K562 (cell line): Measurements from ENCODE around the gene LY6G6D. TPM values are rescaled to one million over a fixed set of nuclear protein-coding genes. Genes with fewer than 3 reads are reported as not detected.

Source experiments
- CGGBP1 ChIP-seq: fragments of 250-450 bp; sonication (Bioruptor Pico); IDR thresholded peaks from 2 replicates; pipeline ENCODE4 v1.9.0; 2021; ENCODE audit warnings: mild to moderate bottlenecking
- CREM ChIP-seq: IDR thresholded peaks from 2 replicates; pipeline ENCODE4 v1.6.1; 2014; ENCODE audit warnings: antibody characterized with exemption, low read depth
- E2F5 ChIP-seq: sonication (generic); formaldehyde crosslinking; IDR thresholded peaks from 2 replicates; pipeline ENCODE4 v1.8.0; 2022; ENCODE audit warnings: mild to moderate bottlenecking, missing genetic modification reagents
- E2F8 ChIP-seq: fragments of 450-650 bp; IDR thresholded peaks from 2 replicates; pipeline ENCODE4 v1.7.1; 2018; ENCODE audit warnings: mild to moderate bottlenecking, low read depth; ENCODE audit not compliant: partially characterized antibody
- FOXP4 ChIP-seq: sonication (generic); formaldehyde crosslinking; IDR thresholded peaks from 2 replicates; pipeline ENCODE4 v1.8.0; 2022; ENCODE audit warnings: mild to moderate bottlenecking, missing genetic modification reagents, borderline replicate concordance
- IFI16 ChIP-seq: fragments of 250-450 bp; sonication (Bioruptor Pico); IDR thresholded peaks from 2 replicates; pipeline ENCODE4 v2.1.2; 2022; ENCODE audit warnings: mild to moderate bottlenecking, inconsistent platforms
- KLF6 ChIP-seq: fragments of 250-450 bp; sonication (Bioruptor Pico); IDR thresholded peaks from 2 replicates; pipeline ENCODE4 v1.4.0; 2020; ENCODE audit warnings: mild to moderate bottlenecking, moderate library complexity, borderline replicate concordance
- MCM2 ChIP-seq: fragments of 450-650 bp; IDR thresholded peaks from 2 replicates; pipeline ENCODE4 v1.6.1; 2017; ENCODE audit warnings: low read depth, mild to moderate bottlenecking
- MNT ChIP-seq, 2 experiments: fragments of 450-650 bp; conservative IDR thresholded peaks; 2 replicates each; pipeline ENCODE4 v1.6.1; 2017; ENCODE audit warnings: mild to moderate bottlenecking in 2 of 2, moderate library complexity in 2 of 2
- OTX1 ChIP-seq: fragments of 450-650 bp; formaldehyde crosslinking; IDR thresholded peaks from 2 replicates; pipeline ENCODE4 v1.4.0; 2022; ENCODE audit warnings: mild to moderate bottlenecking
- RREB1 ChIP-seq: fragments of 250-450 bp; sonication (Bioruptor Pico); IDR thresholded peaks from 2 replicates; pipeline ENCODE4 v1.4.0; 2020
- TAF15 ChIP-seq: fragments of 200-400 bp; formaldehyde crosslinking; IDR thresholded peaks from 2 replicates; pipeline ENCODE4 v1.6.1; 2017; ENCODE audit warnings: mild to moderate bottlenecking, low read depth, low read length, moderate library complexity
- XRCC3 ChIP-seq: fragments of 450-650 bp; IDR thresholded peaks from 2 replicates; pipeline ENCODE4 v1.6.1; 2017; ENCODE audit warnings: mild to moderate bottlenecking, moderate library complexity
- polyA plus RNA-seq, 8 experiments: library from polyadenylated mRNA; depleted of rRNA in 4 of 8; stranded (reverse) in 5 of 8; unstranded in 3 of 8; fragments of >200 nt; fragmentation: Nextera tagmentation in 2 of 8; fragmentation: Illumina TruSeq in 1 of 8; extraction: Ambion mirVana in 2 of 8; extraction: Trizol in 1 of 8; gene quantifications; 2 replicates each; pipeline versions ENCODE4 v1.2.1 to v1.2.3, GENCODE V29; 2011 to 2014; ENCODE audit warnings: inconsistent platforms in 1 of 8, missing spikeins in 1 of 8
- total RNA-seq, 7 experiments: library from RNA; depleted of rRNA in 6 of 7; stranded (reverse); fragments of >200 nt in 6 of 7; fragmentation: Illumina TruSeq in 2 of 7; extraction: Trizol in 2 of 7; gene quantifications; 2 replicates each; pipeline versions ENCODE4 v1.2.1 to v1.2.3, GENCODE V29; 2011 to 2021; ENCODE audit warnings: low replicate concordance in 1 of 7

Gene LY6G6D
- total and polyA plus RNA-seq, 9 of the 15 experiments (the other 6 are each of a cell fraction or from before 2014, with no cell fraction given): 0.30 to 0.38 TPM; not detected in 7

GRCh38 chr6:31729979-31730630 is 15.0 kb downstream of the LY6G6D start (continued):
- TF ChIP-seq FOXP4 (peak; percentile 84; the same call in 1 of the 2 replicates), IFI16 (CRISPR knock-in tag) (peak; percentile 48; the same call in 1 of the 2 replicates), CGGBP1 (CRISPR knock-in tag) (no peak; the same call in none of the 2 replicates), TAF15 (no peak; the same call in 1 of the 2 replicates), KLF6 (CRISPR knock-in tag) (peak; percentile 68), OTX1 (peak; percentile 99), MCM2 (no peak), MNT (conservative IDR thresholded peaks at IDR 0.05) (no peak), RREB1 (CRISPR knock-in tag) (peak; percentile 95), E2F5 (CRISPR knock-in tag) (no peak; the same call in none of the 2 replicates), E2F8 (no peak), CREM (no peak), XRCC3 (no peak)
